Measurements from ENCODE around the gene HPN. TPM values are rescaled to one million over a fixed set of nuclear protein-coding genes. Genes with fewer than 3 reads are reported as not detected.

HPN gene
- total and polyA plus RNA-seq, 2 of the 13 experiments (the other 11 are each of a cell fraction or from before 2014, with no cell fraction given): 46.7 to 261 TPM

GRCh38 chr19:35055715-35056179 lies 14.2 kb downstream of the HPN start (continued):
- no peak for TF ChIP-seq TRIM22 (IDR thresholded peaks at IDR 0.05)

GRCh38 chr19:35056513-35057063 lies 15.1 kb downstream of the HPN start:
- Histone ChIP-seq H3K27ac (ENCODE audit: extremely low read length, insufficient read depth, low read length) (no peak overlapping the region), H3K79me2 (ENCODE audit: insufficient read depth, low read length) (no peaks in the 10 kb centered on the region), H3K4me3 (replicated peaks in 1 of 3; ENCODE audit: insufficient read depth in 1 of 3, low read depth in 2 of 3, low read length in 3 of 3) (no peak overlapping the region), H3K4me2 (ENCODE audit: low read depth, low read length) (no peak overlapping the region), H3K36me3 (replicated peaks in 1 of 2; ENCODE audit: control insufficient read depth in 1 of 2, insufficient read depth in 2 of 2, low read length in 2 of 2) (peaks cover 16 to 29% of the 10 kb centered on the region in 2 experiments; a peak in 4 of 5 replicates), H3K4me1 (ENCODE audit: insufficient read depth, low read length) (no peaks in the 10 kb centered on the region), H4K20me1 (ENCODE audit: insufficient read depth, low read length) (peaks cover 37% of the 10 kb centered on the region; the same call in 1 of the 2 replicates), H2AFZ (ENCODE audit: low read length) (no peak overlapping the region), H3K9ac (ENCODE audit: insufficient read depth, low read depth, low read length) (no peak overlapping the region), H3K27me3 (ENCODE audit: control insufficient read depth in 1 of 2, insufficient read depth in 2 of 2, low read length in 2 of 2) (no peaks in the 10 kb centered on the region), H3K9me3 (ENCODE audit: low read length) (no peaks in the 10 kb centered on the region)
- no peak for DNase-seq (ENCODE audit: low spot score)
- TF ChIP-seq ZFY (CRISPR knock-in tag; IDR thresholded peaks at IDR 0.05): no peak
- no peak for TF ChIP-seq SMAD3 (CRISPR knock-in tag; IDR thresholded peaks at IDR 0.05)
- TF ChIP-seq MYPOP (CRISPR knock-in tag; IDR thresholded peaks at IDR 0.05): no peak
- TF ChIP-seq ZNF780A (CRISPR knock-in tag; IDR thresholded peaks at IDR 0.05): no peak
- no peak for TF ChIP-seq JUN (CRISPR knock-in tag; IDR thresholded peaks at IDR 0.05)
- no peak for TF ChIP-seq CCAR2 (optimal IDR thresholded peaks at IDR 0.05; ENCODE audit: low read depth, low read length)
- TF ChIP-seq ZNF350 (CRISPR knock-in tag; IDR thresholded peaks at IDR 0.05; ENCODE audit: borderline replicate concordance, low read depth): no peak
- no peak for TF ChIP-seq RBM39 (IDR thresholded peaks at IDR 0.05; ENCODE audit: low read depth, low read length, poor library complexity, severe bottlenecking)
- TF ChIP-seq ZNF124 (CRISPR knock-in tag; IDR thresholded peaks at IDR 0.05): no peak
- no peak for TF ChIP-seq HNF1A (IDR thresholded peaks at IDR 0.05; ENCODE audit: low read depth)
- no peak for TF ChIP-seq HNF1A (CRISPR knock-in tag; IDR thresholded peaks at IDR 0.05; ENCODE audit: borderline replicate concordance)
- no peak for TF ChIP-seq KDM4B (CRISPR knock-in tag; IDR thresholded peaks at IDR 0.05)
- no peak for TF ChIP-seq ZNF253 (CRISPR knock-in tag; IDR thresholded peaks at IDR 0.05; ENCODE audit: borderline replicate concordance)
- TF ChIP-seq ZNF570 (CRISPR knock-in tag; IDR thresholded peaks at IDR 0.05; ENCODE audit: borderline replicate concordance): no peak
- TF ChIP-seq HOXA9 (CRISPR knock-in tag; IDR thresholded peaks at IDR 0.05; ENCODE audit: borderline replicate concordance): no peak
- intact Hi-C loops (cut with micrococcal nuclease; ENCODE audit: unreplicated experiment) (no loop called here), in situ Hi-C loops (cut with HindIII; ENCODE audit: extremely low pct_ligation_motif_present, low pct_unique_long_range_greater_than_20kb) (no loop called here)
- 100% methylated on average over 6 of the region's 6 CpGs for WGBS (ENCODE audit: low lambda C conversion rate)
- FAIRE-seq: no peak
- no TSS peak for BruUV-seq (replicated peaks)
- ChIA-PET CTCF (ENCODE audit: low intra/inter-chr PET ratio, low total read pairs) (no interaction called here), POLR2A (no interaction called here)
- ATAC-seq: no peak
